OCI-LY3 (cell line): ENCODE results near the gene CWC27.

ENCODE experiments used
- H2AFZ ChIP-seq: fragments of 200-600, 300-600 bp; shearing (Covaris generic); 2 replicates; pipeline ENCODE4 v1.6.0; 2014; ENCODE audit warnings: antibody characterized with exemption, low read depth, low read length
- H3K27ac ChIP-seq: fragments of 200-600, 300-600 bp; sonication (generic); 2 replicates; pipeline ENCODE4 v1.5.1; 2014; ENCODE audit warnings: mild to moderate bottlenecking, low read length, moderate library complexity, mixed read lengths
- H3K27me3 ChIP-seq: fragments of 200-600, 300-600 bp; sonication (generic); 2 replicates; pipeline ENCODE4 v1.6.1; 2014; ENCODE audit warnings: low read depth, low read length, mixed read lengths
- H3K36me3 ChIP-seq: fragments of 200-600, 300-600 bp; sonication (generic); replicated peaks from 2 replicates; pipeline ENCODE3; 2014; ENCODE audit warnings: low read depth, low read length, mixed read lengths
- H3K4me1 ChIP-seq: fragments of 300-600, 200-600 bp; sonication (generic); 2 replicates; pipeline ENCODE4 v1.6.1; 2014; ENCODE audit warnings: low read length, mixed read lengths
- H3K4me2 ChIP-seq: fragments of 200-600, 300-600 bp; sonication (generic); 2 replicates; pipeline ENCODE4 v1.6.1; 2014; ENCODE audit warnings: low read length, mixed read lengths
- H3K4me3 ChIP-seq: fragments of 300-600, 200-600 bp; sonication (generic); 2 replicates; pipeline ENCODE4 v1.5.1; 2014; ENCODE audit warnings: antibody characterized with exemption, mild to moderate bottlenecking, low read length, moderate library complexity
- H3K79me2 ChIP-seq: fragments of 300-600, 200-600 bp; shearing (Covaris generic); 2 replicates; pipeline ENCODE4 v1.6.1; 2014; ENCODE audit warnings: mild to moderate bottlenecking, low read length, mixed read lengths
- H3K9ac ChIP-seq: fragments of 300-600, 200-600 bp; shearing (Covaris generic); 2 replicates; pipeline ENCODE4 v1.6.0; 2014; ENCODE audit warnings: mild to moderate bottlenecking, low read length, moderate library complexity
- H3K9me3 ChIP-seq: fragments of 200-600, 300-600 bp; shearing (Covaris generic); 2 replicates; pipeline ENCODE4 v1.6.1; 2014; ENCODE audit warnings: low read length, mixed read lengths; ENCODE audit not compliant: insufficient read depth
- H4K20me1 ChIP-seq: fragments of 200-600, 300-600 bp; sonication (generic); 2 replicates; pipeline ENCODE4 v1.6.1; 2016; ENCODE audit warnings: low read length, mixed read lengths; ENCODE audit not compliant: insufficient read depth
- CTCF ChIP-seq: fragments of 200-600, 300-600 bp; sonication (generic); IDR thresholded peaks from 2 replicates; pipeline ENCODE4 v1.5.1; 2014; ENCODE audit warnings: antibody characterized with exemption, low read length, low read depth
- EZH2phosphoT487 ChIP-seq: fragments of 200-600 bp; shearing (Covaris generic); IDR thresholded peaks from 2 replicates; pipeline ENCODE4 v1.6.1; 2018; ENCODE audit warnings: antibody characterized with exemption, mixed run types, low read depth

Gene CWC27

GRCh38 chr5:64768358-64769312 is at the start of gene CWC27, which contains the start of gene SREK1IP1:
Gene CWC27 (plus strand): TSS chr5:64768930. CDS start chr5:64769147, 217 bp downstream.
Gene SREK1IP1 (minus strand): TSS chr5:64768691. CDS start chr5:64768517, 174 bp downstream.
- Histone ChIP-seq H3K36me3 (no peaks in the 10 kb centered on the region), H3K9ac (peak within 1 kb of the TSS; percentile 89), H4K20me1 (no peaks in the 10 kb centered on the region), H3K27ac (peak within 1 kb of the TSS; percentile 62), H3K4me2 (peak within 1 kb of the TSS; percentile 88), H3K4me1 (peaks cover 20% of the 10 kb centered on the region), H2AFZ (peak within 1 kb of the TSS; percentile 97), H3K9me3 (no peaks in the 10 kb centered on the region), H3K4me3 (peak within 1 kb of the TSS; percentile 96), H3K27me3 (no peaks in the 10 kb centered on the region), H3K79me2 (peaks cover 60% of the 10 kb centered on the region)
- TF ChIP-seq CTCF (no peak), EZH2phosphoT487 (no peak)

- TF ChIP-seq EZH2phosphoT487 (no peak), CTCF (no peak)
- no peak overlapping the region for H3K4me2 ChIP-seq
- H3K79me2 ChIP-seq = no peaks in the 10 kb centered on the region
- no peaks in the 10 kb centered on the region for H4K20me1 ChIP-seq
- no peaks in the 10 kb centered on the region for H3K9me3 ChIP-seq
- no peaks in the 10 kb centered on the region for H3K27me3 ChIP-seq
- no peaks in the 10 kb centered on the region for H3K36me3 ChIP-seq
- no peak overlapping the region for H2AFZ ChIP-seq
- H3K4me1 ChIP-seq = no peaks in the 10 kb centered on the region
- H3K27ac ChIP-seq = no peak overlapping the region
- H3K9ac ChIP-seq = no peak overlapping the region
- H3K4me3 ChIP-seq = no peak overlapping the region
Observed at GRCh38 chr5:64722588-64722987, 46.1 kb upstream of the CWC27 start.

GRCh38 chr5:64727150-64727549 is 41.6 kb upstream of the CWC27 start:
- Histone ChIP-seq H3K4me3 (no peak overlapping the region), H3K4me2 (no peak overlapping the region), H3K79me2 (no peaks in the 10 kb centered on the region), H3K9me3 (no peaks in the 10 kb centered on the region), H2AFZ (no peak overlapping the region), H3K27me3 (no peaks in the 10 kb centered on the region), H3K27ac (no peak overlapping the region), H4K20me1 (no peaks in the 10 kb centered on the region), H3K4me1 (no peaks in the 10 kb centered on the region), H3K9ac (no peak overlapping the region), H3K36me3 (no peaks in the 10 kb centered on the region)
- no peak for TF ChIP-seq CTCF
- no peak for TF ChIP-seq EZH2phosphoT487

GRCh38 chr5:64742411-64742810 is 26.3 kb upstream of the CWC27 start:
- H4K20me1 ChIP-seq = no peaks in the 10 kb centered on the region
- no peaks in the 10 kb centered on the region for H3K27me3 ChIP-seq
- H3K4me3 ChIP-seq = no peak overlapping the region
- TF ChIP-seq EZH2phosphoT487 (no peak), CTCF (no peak)
- H3K79me2 ChIP-seq = no peaks in the 10 kb centered on the region
- H3K9me3 ChIP-seq = no peaks in the 10 kb centered on the region
- no peak overlapping the region for H3K9ac ChIP-seq
- H3K4me1 ChIP-seq = no peaks in the 10 kb centered on the region
- peaks cover 9% of the 10 kb centered on the region for H3K36me3 ChIP-seq
- H2AFZ ChIP-seq = no peak overlapping the region
- no peak overlapping the region for H3K27ac ChIP-seq
- H3K4me2 ChIP-seq = no peak overlapping the region
